HepG2 (cell line): ENCODE measurements around the gene ARHGEF26. TPM values are rescaled to one million over a fixed set of nuclear protein-coding genes. Genes with fewer than 3 reads are reported as not detected.

Experiments
- BHLHE40 ChIP-seq: IDR thresholded peaks from 2 replicates; pipeline ENCODE4 v1.6.1; 2011; ENCODE audit warnings: low read length, improper control_type of control experiment
- CEBPZ ChIP-seq: IDR thresholded peaks from 2 replicates; pipeline ENCODE4 v1.6.1; 2012; ENCODE audit warnings: low read length, improper control_type of control experiment
- ELK4 ChIP-seq: sonication (generic); formaldehyde crosslinking; IDR thresholded peaks from 2 replicates; pipeline ENCODE4 v1.9.0; 2021; ENCODE audit warnings: missing genetic modification reagents, borderline replicate concordance
- FOXA1 ChIP-seq, 2 experiments: fragments of 450-650 bp in 1 of 2; sonication (generic) in 1 of 2; formaldehyde crosslinking in 1 of 2; IDR thresholded peaks; 2 replicates each; pipeline versions ENCODE4 v1.4.0 to v1.6.1; 2016 to 2020; ENCODE audit warnings: missing genetic modification reagents in 1 of 2
- GATAD2A ChIP-seq: IDR thresholded peaks from 2 replicates; pipeline ENCODE4 v1.6.1; 2016
- GFI1 ChIP-seq: sonication (generic); formaldehyde crosslinking; IDR thresholded peaks from 2 replicates; pipeline ENCODE4 v1.5.0; 2020; ENCODE audit warnings: missing genetic modification reagents, mild to moderate bottlenecking, borderline replicate concordance
- MXI1 ChIP-seq: IDR thresholded peaks from 3 replicates; pipeline ENCODE4 v1.6.1; 2012; ENCODE audit warnings: low read depth, low read length, inconsistent platforms, borderline replicate concordance
- NONO ChIP-seq, 2 experiments: fragments of 450-650 bp in 1 of 2; sonication (generic) in 1 of 2; formaldehyde crosslinking in 1 of 2; IDR thresholded peaks in 1 of 2; conservative IDR thresholded peaks in 1 of 2; 2 replicates each; pipeline versions ENCODE4 v1.6.1 to v1.8.0; 2017 to 2022; ENCODE audit warnings: mild to moderate bottlenecking in 1 of 2, missing genetic modification reagents in 1 of 2, moderate library complexity in 1 of 2
- NR1H2 ChIP-seq: sonication (generic); formaldehyde crosslinking; IDR thresholded peaks from 2 replicates; pipeline ENCODE4 v1.8.1; 2022; ENCODE audit warnings: low read depth, missing genetic modification reagents, borderline replicate concordance
- PHF21A ChIP-seq: sonication (generic); formaldehyde crosslinking; IDR thresholded peaks from 2 replicates; pipeline ENCODE4 v1.5.0; 2020; ENCODE audit warnings: mild to moderate bottlenecking, missing genetic modification reagents
- PHF5A ChIP-seq: IDR thresholded peaks from one replicate; pipeline ENCODE4 v1.6.1; 2018; ENCODE audit warnings: low read depth, missing genetic modification reagents; ENCODE audit not compliant: unreplicated experiment
- POLR2G ChIP-seq: fragments of 200-400 bp; formaldehyde crosslinking; IDR thresholded peaks from 2 replicates; pipeline ENCODE4 v1.6.1; 2018; ENCODE audit warnings: mild to moderate bottlenecking, low read depth, low read length, moderate library complexity
- SRSF4 ChIP-seq: fragments of 200-400 bp; formaldehyde crosslinking; IDR thresholded peaks from one replicate; pipeline ENCODE4 v1.6.1; 2018; ENCODE audit warnings: mild to moderate bottlenecking, low read depth, low read length, moderate library complexity; ENCODE audit not compliant: poor library complexity, severe bottlenecking
- TARDBP ChIP-seq: sonication (generic); formaldehyde crosslinking; IDR thresholded peaks from 2 replicates; pipeline ENCODE4 v1.8.0; 2022; ENCODE audit warnings: mild to moderate bottlenecking, missing genetic modification reagents
- TBL1XR1 ChIP-seq: fragments of 150-350 bp; IDR thresholded peaks from 2 replicates; pipeline ENCODE4 v1.6.1; 2014; ENCODE audit warnings: borderline replicate concordance, low read length; ENCODE audit not compliant: partially characterized antibody
- ZBTB33 ChIP-seq: sonication (generic); formaldehyde crosslinking; IDR thresholded peaks from 2 replicates; pipeline ENCODE4 v1.4.0; 2020; ENCODE audit warnings: missing genetic modification reagents
- ZC3H4 ChIP-seq: sonication (generic); formaldehyde crosslinking; IDR thresholded peaks from 2 replicates; pipeline ENCODE4 v1.4.0; 2020; ENCODE audit warnings: missing genetic modification reagents, borderline replicate concordance
- ZFP36L1 ChIP-seq: sonication (generic); formaldehyde crosslinking; IDR thresholded peaks from 2 replicates; pipeline ENCODE4 v1.8.0; 2022; ENCODE audit warnings: mild to moderate bottlenecking, missing genetic modification reagents, moderate library complexity
- ZNF230 ChIP-seq: sonication (generic); formaldehyde crosslinking; IDR thresholded peaks from 2 replicates; pipeline ENCODE4 v1.4.0; 2020; ENCODE audit warnings: mild to moderate bottlenecking, missing genetic modification reagents
- ZNF572 ChIP-seq: sonication (generic); formaldehyde crosslinking; IDR thresholded peaks from 2 replicates; pipeline ENCODE4 v1.5.1; 2020; ENCODE audit warnings: mild to moderate bottlenecking, missing genetic modification reagents
- ZNF577 ChIP-seq: sonication (generic); formaldehyde crosslinking; IDR thresholded peaks from 2 replicates; pipeline ENCODE4 v1.4.0; 2020; ENCODE audit warnings: mild to moderate bottlenecking, low read depth, missing genetic modification reagents, borderline replicate concordance
- ZNF614 ChIP-seq: IDR thresholded peaks from 2 replicates; pipeline ENCODE4 v1.6.1; 2018; ENCODE audit warnings: missing biosample characterization, missing genetic modification reagents, inconsistent platforms, borderline replicate concordance
- ZNF678 ChIP-seq: sonication (generic); formaldehyde crosslinking; IDR thresholded peaks from 2 replicates; pipeline ENCODE4 v1.4.0; 2020; ENCODE audit warnings: mild to moderate bottlenecking, missing genetic modification reagents
- ZNF749 ChIP-seq: sonication (generic); formaldehyde crosslinking; IDR thresholded peaks from 2 replicates; pipeline ENCODE4 v1.8.0; 2022; ENCODE audit warnings: mild to moderate bottlenecking, missing genetic modification reagents, moderate library complexity, borderline replicate concordance
- ZSCAN30 ChIP-seq: sonication (generic); formaldehyde crosslinking; IDR thresholded peaks from 2 replicates; pipeline ENCODE4 v1.5.0; 2020; ENCODE audit warnings: mild to moderate bottlenecking, missing genetic modification reagents
- polyA plus RNA-seq, 8 experiments: library from polyadenylated mRNA; depleted of rRNA in 3 of 8; stranded (reverse) in 7 of 8; unstranded in 1 of 8; fragments of >200 nt; fragmentation: Illumina TruSeq in 4 of 8; extraction: Trizol in 4 of 8; gene quantifications; 2 replicates each; pipeline versions ENCODE4 v1.2.1 to v1.2.3, GENCODE V29; 2011 to 2016; ENCODE audit warnings: low read depth in 4 of 8, missing spikeins in 1 of 8, mixed read lengths in 1 of 8; ENCODE audit not compliant: insufficient read depth in 1 of 8
- total RNA-seq, 5 experiments: library from RNA; depleted of rRNA; stranded (reverse); fragments of >200 nt; fragmentation: Illumina TruSeq; extraction: Trizol; gene quantifications; 2 replicates each; pipeline ENCODE4 v1.2.3, GENCODE V29; 2016; ENCODE audit warnings: low read depth in 1 of 5

The ARHGEF26 gene
- total and polyA plus RNA-seq, 2 of the 13 experiments (the other 11 are each of a cell fraction or from before 2014, with no cell fraction given): 0.74 to 6.1 TPM

GRCh38 chr3:154251610-154252009 is 130.4 kb downstream of the ARHGEF26 start (continued):
- TF ChIP-seq PHF21A: peak; percentile 80
- TF ChIP-seq NONO (IDR thresholded peaks at IDR 0.05): no peak
- peak; percentile 67 for TF ChIP-seq NONO (CRISPR knock-in tag; conservative IDR thresholded peaks at IDR 0.05)
- 0 out of 2 replicates have a peak, but pooled peaks have one; percentile 30 for TF ChIP-seq GFI1 (CRISPR knock-in tag)
- peak; percentile 39; the same call in 1 of the 2 replicates for TF ChIP-seq ZFP36L1 (CRISPR knock-in tag)
- TF ChIP-seq TARDBP (CRISPR knock-in tag): 0 out of 2 replicates have a peak, but pooled peaks have one; percentile 24
- TF ChIP-seq PHF5A (CRISPR knock-in tag): no peak
- TF ChIP-seq ZBTB33 (CRISPR knock-in tag): peak; percentile 95
- TF ChIP-seq ZC3H4 (CRISPR knock-in tag): no peak
- no peak for TF ChIP-seq POLR2G
- no peak for TF ChIP-seq ZNF230 (CRISPR knock-in tag)
- TF ChIP-seq CEBPZ: no peak
- no peak for TF ChIP-seq ZSCAN30 (CRISPR knock-in tag)
- 0 out of 2 replicates have a peak, but pooled peaks have one; percentile 32 for TF ChIP-seq ZNF614 (CRISPR knock-in tag)
- TF ChIP-seq NR1H2 (CRISPR knock-in tag): no peak
- no peak for TF ChIP-seq ZNF678 (CRISPR knock-in tag)
- TF ChIP-seq ELK4: no peak
- no peak; the same call in 2 of the 3 replicates for TF ChIP-seq MXI1
- TF ChIP-seq ZNF749 (CRISPR knock-in tag): no peak
- no peak for TF ChIP-seq BHLHE40
- no peak for TF ChIP-seq ZNF577
- TF ChIP-seq GATAD2A (CRISPR knock-in tag): peak; percentile 94
- TF ChIP-seq ZNF572: no peak
- TF ChIP-seq FOXA1 (IDR thresholded peaks at IDR 0.05): peak; percentile 69; the same call in 1 of the 2 replicates
- TF ChIP-seq FOXA1 (CRISPR knock-in tag; IDR thresholded peaks at IDR 0.05): peak; percentile 57
- TF ChIP-seq SRSF4: no peak
- peak; percentile 59 for TF ChIP-seq TBL1XR1
